Left lung (tissue), 10 donors: Measurements from ENCODE around the gene KMT2C. TPM values are rescaled to one million over a fixed set of nuclear protein-coding genes. Genes with fewer than 3 reads are reported as not detected.
"Not testable (repeated sequence)": the region's sequence is repeated elsewhere in the genome, so short reads cannot be mapped to it uniquely, and the experiment has no call there.

Experiments
- ATAC-seq: fragments of 200-7000 bp; cut with Tn5 transposase; one replicate; pipeline ENCODE4 v1.9.1; 2020; ENCODE audit warnings: moderate library complexity
- DNase-seq, 4 donors: peaks; one replicate each; pipeline ENCODE4 v3.0.0-alpha.2; 2013 to 2020
- H3K27ac ChIP-seq, 2 donors: fragments of 200-600 bp; sonication (generic) in 1 of 2; one replicate each; pipeline versions ENCODE4 v1.5.0 to v1.8.0; 2020 to 2021
- H3K27me3 ChIP-seq, 2 donors: fragments of 200-600 bp; sonication (generic) in 1 of 2; one replicate each; pipeline versions ENCODE4 v1.5.0 to v1.8.0; 2020 to 2021
- H3K36me3 ChIP-seq, 2 donors: fragments of 200-600 bp; sonication (generic) in 1 of 2; one replicate each; pipeline versions ENCODE4 v1.5.0 to v1.8.0; 2020 to 2021
- H3K4me1 ChIP-seq, 2 donors: fragments of 200-600 bp; one replicate each; pipeline ENCODE4 v1.8.0; 2021
- H3K4me3 ChIP-seq, 2 donors: fragments of 200-600 bp; sonication (generic) in 1 of 2; one replicate each; pipeline versions ENCODE4 v1.5.0 to v1.8.0; 2020 to 2021; ENCODE audit warnings: mild to moderate bottlenecking in 1 of 2
- H3K9me3 ChIP-seq, 2 donors: fragments of 200-600 bp; sonication (generic) in 1 of 2; one replicate each; pipeline versions ENCODE4 v1.5.0 to v1.8.0; 2020 to 2021
- intact Hi-C, 2 donors: fragments of 100-400 bp; cut with DNase I; formaldehyde crosslinking; loops; one replicate each; pipeline versions ENCODE4 v1.11.2 to v1.14.2; 2022
- polyA plus RNA-seq, 6 donors: library from polyadenylated mRNA; unstranded; fragments of 120-200 nt; gene quantifications; one replicate each; pipeline ENCODE4 v1.2.1, GENCODE V29; 2013; ENCODE audit not compliant: insufficient read length in 6 of 6
- total RNA-seq, 2 donors: library from RNA; stranded (reverse); fragmentation: NEBNext Ultra II Directional; extraction: Animal tissue kit (Norgen Biotek cat#: 25700); gene quantifications; one replicate each; pipeline ENCODE4 v1.2.1, GENCODE V29; 2021
- TF ChIP-seq, protein P1 (sequence below), 2 donors: fragments of 200-600 bp; sonication (generic) in 1 of 2; IDR thresholded peaks; one replicate each; pipeline versions ENCODE4 v1.5.0 to v1.8.0; 2021; ENCODE audit warnings: antibody characterized with exemption in 2 of 2
- donor health status: DM: no; HTN: yes; CAD: no.
- donor health status: DM: no; HTN: no; CAD: no.

KMT2C gene
- total and polyA plus RNA-seq, 8 donors: 36.4 to 91.4 (median 42.1) TPM

DNA sequence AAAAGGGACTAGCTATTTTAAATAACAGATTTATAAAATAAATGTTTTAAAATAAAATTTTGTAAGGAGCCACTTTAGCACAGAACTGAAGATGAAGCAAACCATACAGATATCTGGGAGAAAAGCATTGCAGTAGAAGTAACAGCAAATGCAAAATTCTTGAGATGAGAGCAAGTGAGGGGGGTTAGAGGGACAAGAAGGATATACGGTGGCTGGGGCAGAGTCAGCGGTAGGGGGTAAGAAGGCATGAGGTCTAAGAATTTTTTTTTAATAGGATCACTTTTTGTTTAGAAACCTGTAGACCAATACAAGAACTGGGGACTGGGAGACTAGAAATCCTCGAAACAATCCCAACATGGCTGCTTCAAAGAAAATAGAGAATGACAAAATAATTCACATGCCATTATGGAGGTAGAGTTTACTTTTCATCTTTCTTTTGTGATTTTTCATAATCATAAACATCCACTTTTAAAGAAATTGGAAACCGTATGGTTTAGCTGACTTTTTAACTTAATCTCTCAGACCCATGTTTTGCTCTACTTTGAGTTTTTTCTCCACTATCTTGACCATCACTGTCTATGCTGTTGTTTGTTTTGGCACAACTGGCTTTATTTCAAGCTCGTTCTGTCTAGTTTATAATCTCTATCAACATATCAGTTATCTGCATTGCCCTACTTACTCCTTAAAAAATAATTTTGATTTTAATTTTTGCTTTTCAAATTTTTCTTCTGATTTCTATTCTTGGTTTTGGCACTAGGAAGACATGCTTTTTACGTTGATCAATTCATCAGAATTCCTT is 73.5 kb downstream of the KMT2C start:
- no peak for DNase-seq
- Histone ChIP-seq H3K4me3 (no peak overlapping the region), H3K36me3 (peaks cover 0 to 11% of the 10 kb centered on the region in 2 donors), H3K27ac (no peak overlapping the region), H3K4me1 (peaks cover 0 to 32% of the 10 kb centered on the region in 2 donors), H3K27me3 (no peaks in the 10 kb centered on the region), H3K9me3 (peaks cover 0 to 3% of the 10 kb centered on the region in 2 donors)
- ATAC-seq: no peak
- intact Hi-C loops: no loop called here
- TF ChIP-seq, protein P1, sequence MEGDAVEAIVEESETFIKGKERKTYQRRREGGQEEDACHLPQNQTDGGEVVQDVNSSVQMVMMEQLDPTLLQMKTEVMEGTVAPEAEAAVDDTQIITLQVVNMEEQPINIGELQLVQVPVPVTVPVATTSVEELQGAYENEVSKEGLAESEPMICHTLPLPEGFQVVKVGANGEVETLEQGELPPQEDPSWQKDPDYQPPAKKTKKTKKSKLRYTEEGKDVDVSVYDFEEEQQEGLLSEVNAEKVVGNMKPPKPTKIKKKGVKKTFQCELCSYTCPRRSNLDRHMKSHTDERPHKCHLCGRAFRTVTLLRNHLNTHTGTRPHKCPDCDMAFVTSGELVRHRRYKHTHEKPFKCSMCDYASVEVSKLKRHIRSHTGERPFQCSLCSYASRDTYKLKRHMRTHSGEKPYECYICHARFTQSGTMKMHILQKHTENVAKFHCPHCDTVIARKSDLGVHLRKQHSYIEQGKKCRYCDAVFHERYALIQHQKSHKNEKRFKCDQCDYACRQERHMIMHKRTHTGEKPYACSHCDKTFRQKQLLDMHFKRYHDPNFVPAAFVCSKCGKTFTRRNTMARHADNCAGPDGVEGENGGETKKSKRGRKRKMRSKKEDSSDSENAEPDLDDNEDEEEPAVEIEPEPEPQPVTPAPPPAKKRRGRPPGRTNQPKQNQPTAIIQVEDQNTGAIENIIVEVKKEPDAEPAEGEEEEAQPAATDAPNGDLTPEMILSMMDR (IDR thresholded peaks at IDR 0.05): no peak

DNA sequence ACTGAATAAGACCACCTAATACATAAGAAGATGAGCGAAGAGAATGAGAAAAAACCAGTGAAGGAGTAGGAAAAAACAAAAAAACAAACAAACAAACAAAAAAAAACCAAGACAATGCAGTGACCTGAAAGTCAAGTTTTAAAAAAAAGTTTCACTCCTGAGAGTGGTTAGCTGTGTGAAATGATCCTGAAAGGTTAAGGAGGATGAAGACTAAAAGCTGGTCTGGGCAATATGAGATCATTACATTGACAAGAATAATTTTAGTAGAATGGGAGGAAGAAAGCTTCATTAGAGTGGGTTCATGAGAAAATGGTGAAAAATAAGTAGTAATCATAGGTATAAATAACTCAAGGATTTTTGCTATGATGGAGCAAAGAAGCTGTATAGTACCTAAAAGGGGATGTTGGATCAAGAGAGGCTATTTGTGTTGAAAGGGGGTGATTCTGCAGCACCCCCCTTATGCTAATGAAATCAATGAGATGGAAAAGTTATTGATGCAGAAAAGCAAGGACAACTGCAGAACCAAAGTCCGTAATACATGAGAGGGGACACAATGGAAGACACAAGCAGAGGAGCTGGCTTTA is 80.2 kb downstream of the KMT2C start:
- DNase-seq (no peak), ATAC-seq (no peak)
- Histone ChIP-seq H3K36me3 (peaks cover 0 to 45% of the 10 kb centered on the region in 2 donors), H3K4me3 (no peak overlapping the region), H3K9me3 (no peaks in the 10 kb centered on the region), H3K4me1 (peaks cover 0 to 7% of the 10 kb centered on the region in 2 donors), H3K27ac (no peak overlapping the region), H3K27me3 (no peaks in the 10 kb centered on the region)
- intact Hi-C loops: no loop called here
- TF ChIP-seq, protein P1 (IDR thresholded peaks at IDR 0.05): no peak

DNA sequence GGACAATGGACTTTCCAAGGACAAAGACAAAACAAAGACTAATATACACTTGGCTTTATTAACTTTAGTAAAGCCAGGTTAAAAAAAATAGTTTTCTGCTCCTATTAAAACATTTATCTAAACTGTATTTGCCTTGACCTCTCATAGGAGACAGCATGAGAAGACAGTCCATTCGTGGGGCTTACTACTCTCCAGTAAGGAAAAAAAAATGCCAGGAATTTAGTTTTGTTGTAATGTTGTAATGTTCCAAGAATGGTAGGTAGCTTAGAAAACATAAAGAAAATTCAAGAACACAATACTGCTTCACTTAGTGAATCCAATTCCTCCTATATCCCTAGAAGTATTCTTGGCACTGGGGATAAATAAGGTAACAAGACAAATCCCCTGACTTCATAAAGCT is 81.7 kb downstream of the KMT2C start:
- Histone ChIP-seq H3K27ac (no peak overlapping the region), H3K36me3 (peaks cover 0 to 52% of the 10 kb centered on the region in 2 donors), H3K4me3 (no peak overlapping the region), H3K9me3 (no peaks in the 10 kb centered on the region), H3K4me1 (peaks cover 0 to 5% of the 10 kb centered on the region in 2 donors), H3K27me3 (no peaks in the 10 kb centered on the region)
- DNase-seq: no peak
- no peak for ATAC-seq
- intact Hi-C loops: no loop called here
- TF ChIP-seq, protein P1 (IDR thresholded peaks at IDR 0.05): no peak

DNA sequence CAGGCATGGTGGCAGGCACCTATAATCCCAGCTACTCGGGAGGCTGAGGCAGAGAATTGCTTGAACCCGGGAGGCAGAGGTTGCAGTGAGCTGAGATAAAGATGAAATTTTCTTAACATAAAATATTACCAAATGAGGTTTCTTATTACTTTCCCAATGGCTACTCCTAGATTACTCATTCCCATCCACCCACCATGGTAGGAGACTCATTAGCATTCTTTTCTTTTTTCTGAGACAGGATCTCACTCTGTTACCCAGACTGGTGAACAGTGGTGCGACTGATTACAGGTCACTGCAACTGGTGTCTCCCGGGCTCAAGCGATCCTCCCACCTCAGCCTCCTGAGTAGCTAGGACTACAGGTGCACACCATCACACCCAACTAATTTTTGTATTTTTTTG is 82.5 kb downstream of the KMT2C start:
- DNase-seq, H3K9me3 ChIP-seq, H3K4me3 ChIP-seq, H3K4me1 ChIP-seq, H3K27ac ChIP-seq, intact Hi-C loops, ATAC-seq, H3K27me3 ChIP-seq: not testable (repeated sequence)
- peaks cover 0 to 59% of the 10 kb centered on the region in 2 donors for H3K36me3 ChIP-seq

DNA sequence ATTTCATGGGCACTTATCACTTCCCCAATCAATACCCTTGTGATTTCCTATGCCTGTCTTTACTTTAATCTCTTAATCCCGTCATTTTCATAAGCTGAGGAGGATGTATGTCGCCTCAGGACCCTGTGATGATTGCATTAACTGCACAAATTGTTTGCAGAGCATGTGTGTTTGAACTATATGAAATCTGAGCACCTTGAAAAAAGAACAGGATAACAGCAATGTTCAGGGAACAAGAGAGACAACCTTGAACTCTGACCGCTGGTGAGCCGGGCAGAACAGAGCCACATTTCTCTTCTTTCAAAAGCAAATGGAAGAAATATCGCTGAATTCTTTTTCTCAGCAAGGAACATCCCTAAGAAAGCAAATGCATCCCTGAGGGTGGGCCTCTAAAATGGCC is 84.1 kb downstream of the KMT2C start:
- intact Hi-C loops, H3K27ac ChIP-seq, H3K4me3 ChIP-seq, ATAC-seq, H3K9me3 ChIP-seq, H3K4me1 ChIP-seq, DNase-seq, H3K27me3 ChIP-seq: not testable (repeated sequence)
- H3K36me3 ChIP-seq: peaks cover 0 to 56% of the 10 kb centered on the region in 2 donors

DNA sequence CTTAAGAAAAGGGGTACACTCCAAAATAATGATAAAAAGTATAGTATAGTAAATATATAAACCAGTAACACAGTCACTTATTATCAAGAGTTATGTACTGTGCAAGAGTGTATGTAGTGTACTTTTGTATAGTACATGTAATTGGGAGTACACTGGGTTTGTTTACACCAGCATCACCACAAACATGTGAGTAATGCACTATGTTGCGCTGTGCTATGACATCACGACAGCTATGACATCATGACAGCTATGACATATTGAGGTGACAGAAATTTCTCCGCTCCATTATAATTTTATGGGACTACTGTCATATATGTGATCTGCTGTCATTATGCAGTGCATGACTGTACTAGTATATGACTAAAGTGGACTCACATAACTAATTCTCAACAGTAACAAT is 84.6 kb downstream of the KMT2C start:
- no peaks in the 10 kb centered on the region for H3K27me3 ChIP-seq
- no peak overlapping the region for H3K27ac ChIP-seq
- DNase-seq (no peak), ATAC-seq (no peak)
- TF ChIP-seq, protein P1 (IDR thresholded peaks at IDR 0.05): no peak
- H3K9me3 ChIP-seq: peaks cover 0 to 7% of the 10 kb centered on the region in 2 donors
- H3K36me3 ChIP-seq: peaks cover 0 to 50% of the 10 kb centered on the region in 2 donors
- no peak overlapping the region for H3K4me3 ChIP-seq
- H3K4me1 ChIP-seq: no peaks in the 10 kb centered on the region
- intact Hi-C loops: no loop called here
